Neural cell (in vitro differentiated cells): ENCODE data around the gene RET.

Source experiments
- EZH2 ChIP-seq: fragments of 200-600, 300-800 bp; shearing (Covaris generic), sonication (generic); IDR thresholded peaks from 2 replicates; pipeline ENCODE4 v1.6.1; 2014; ENCODE audit warnings: antibody characterized with exemption, low read length, borderline replicate concordance, mild to moderate bottlenecking; ENCODE audit not compliant: insufficient read depth, poor library complexity, severe bottlenecking
- RAD21 ChIP-seq: fragments of 450-650 bp; conservative IDR thresholded peaks from 2 replicates; pipeline ENCODE4 v1.6.1; 2014; ENCODE audit warnings: antibody characterized with exemption, mild to moderate bottlenecking, moderate library complexity
- REST ChIP-seq: IDR thresholded peaks from 2 replicates; pipeline ENCODE4 v1.6.1; 2012; ENCODE audit warnings: borderline replicate concordance

DNA sequence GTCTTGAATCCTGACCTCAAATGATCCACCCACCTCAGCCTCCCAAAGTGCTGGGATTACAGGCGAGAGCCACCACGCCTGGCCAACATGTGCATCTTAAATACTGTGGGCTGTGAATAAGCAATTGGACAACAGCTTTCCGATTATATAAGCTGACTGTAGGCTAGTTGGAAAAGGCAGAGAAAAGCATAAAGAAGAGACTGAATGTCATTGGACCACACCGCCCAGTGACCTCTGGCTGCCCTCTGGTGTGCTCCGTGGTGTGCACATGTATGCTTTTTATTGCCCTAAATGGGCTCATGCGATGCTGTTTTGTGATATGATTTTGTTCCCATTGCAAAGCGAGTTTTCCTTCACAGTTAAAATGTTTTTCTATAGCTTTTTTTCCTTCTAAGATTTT lies 46.0 kb downstream of the RET start:
- TF ChIP-seq RAD21 (no peak), REST (no peak), EZH2 (no peak)
